NCI-H2196 treated with DMSO at 0.1 percent for 48 hours (cell line): ENCODE results near the gene ZNHIT3.

Experiments used
- DNase-seq: peaks from one replicate; lab custom pipeline; 2025; ENCODE audit not compliant: unreplicated experiment; lab: John Stamatoyannopoulos, UW

ZNHIT3 gene

DNA sequence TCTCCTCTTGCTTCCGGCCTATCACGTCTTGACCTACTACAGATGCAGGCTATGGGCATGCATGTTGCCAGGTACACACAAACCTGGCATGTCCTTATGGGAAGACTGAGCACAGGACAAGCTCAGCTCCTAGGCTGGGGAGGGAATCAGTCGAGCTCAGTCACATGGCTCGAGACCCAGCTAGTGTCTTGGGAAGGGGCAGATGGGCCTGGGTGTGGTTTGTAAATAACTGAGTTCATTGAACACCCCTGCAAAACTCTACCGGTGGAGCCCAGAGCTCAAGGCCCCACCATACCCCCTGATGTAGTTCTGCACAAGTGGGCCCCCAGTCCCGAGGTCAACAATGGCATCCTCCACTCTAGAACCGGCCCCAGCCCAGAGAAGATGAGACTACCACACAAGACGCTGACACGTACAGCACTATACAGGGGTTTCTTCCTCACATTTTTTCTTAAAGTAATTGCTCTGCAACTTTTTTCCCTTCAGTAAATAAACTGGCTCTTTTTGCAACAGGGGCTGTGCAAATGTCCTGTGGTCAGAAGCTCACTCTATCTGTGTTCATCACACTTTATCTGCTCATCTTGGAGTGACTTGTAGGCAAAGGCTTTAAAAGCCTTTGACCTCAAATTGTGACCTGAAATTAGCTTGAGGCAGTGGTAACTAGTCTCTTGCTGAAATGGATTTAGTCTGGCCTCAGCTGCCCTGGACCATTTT lies 22.9 kb downstream of the ZNHIT3 start:
- DNase-seq: no peak

DNA sequence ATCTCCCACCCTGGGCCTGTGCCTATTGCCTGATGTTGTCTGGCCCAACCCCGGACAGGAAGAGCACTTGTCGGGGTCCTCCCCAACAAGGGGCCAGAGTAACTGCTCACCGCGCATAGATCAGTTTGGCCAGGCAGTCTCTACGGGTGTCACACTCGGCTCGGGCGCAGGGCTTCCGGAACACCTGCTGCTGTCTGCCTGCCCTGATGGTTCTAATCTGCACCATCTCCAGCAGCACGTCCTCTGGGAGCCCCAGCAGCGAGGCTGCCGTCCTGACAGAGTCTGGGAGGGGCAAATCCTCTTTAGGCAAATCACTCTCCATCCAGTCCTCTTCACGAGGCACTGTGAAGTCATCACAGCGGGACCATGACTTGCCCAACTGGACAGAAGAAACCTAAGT lies 24.2 kb downstream of the ZNHIT3 start:
- no peak for DNase-seq

DNA sequence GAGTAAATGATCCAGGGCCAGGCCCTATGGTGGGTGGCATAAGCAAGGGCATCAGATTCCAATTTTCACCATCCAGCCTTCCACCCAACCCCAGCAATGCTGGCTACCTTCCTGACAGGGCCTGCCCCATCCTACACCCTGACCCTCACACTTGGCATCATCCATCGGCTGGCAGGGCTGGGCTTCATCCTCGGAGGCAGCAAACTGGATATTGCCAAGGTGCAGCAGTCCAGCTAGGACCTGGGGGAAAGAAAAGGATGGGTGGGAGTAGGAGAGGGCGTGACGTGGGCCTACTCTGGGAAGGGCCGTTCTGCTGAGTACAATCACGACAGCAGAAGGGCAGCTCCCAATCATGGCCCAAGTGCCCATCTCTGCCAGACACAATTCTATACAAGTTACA lies 24.7 kb downstream of the ZNHIT3 start:
- DNase-seq: no peak

DNA sequence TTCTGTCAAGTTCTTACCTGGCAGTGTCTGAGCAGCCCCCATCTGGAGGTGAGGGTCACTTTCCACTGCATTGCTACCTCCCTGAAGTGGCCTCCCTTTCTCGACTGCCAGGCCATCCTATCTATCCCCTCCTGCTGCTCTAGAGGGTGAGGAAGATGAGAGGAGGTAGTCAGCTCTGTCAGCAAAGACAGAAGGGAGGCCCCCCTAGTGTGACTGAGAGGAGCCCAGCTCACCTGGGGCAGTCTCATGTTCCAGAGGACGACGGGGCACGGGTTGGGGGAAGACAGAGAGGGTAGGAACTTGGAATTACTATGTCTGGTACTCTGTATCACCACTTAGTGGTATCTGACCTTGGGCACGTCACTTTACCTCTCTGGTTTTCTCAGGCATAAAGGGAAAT lies 26.2 kb downstream of the ZNHIT3 start:
- no peak for DNase-seq

DNA sequence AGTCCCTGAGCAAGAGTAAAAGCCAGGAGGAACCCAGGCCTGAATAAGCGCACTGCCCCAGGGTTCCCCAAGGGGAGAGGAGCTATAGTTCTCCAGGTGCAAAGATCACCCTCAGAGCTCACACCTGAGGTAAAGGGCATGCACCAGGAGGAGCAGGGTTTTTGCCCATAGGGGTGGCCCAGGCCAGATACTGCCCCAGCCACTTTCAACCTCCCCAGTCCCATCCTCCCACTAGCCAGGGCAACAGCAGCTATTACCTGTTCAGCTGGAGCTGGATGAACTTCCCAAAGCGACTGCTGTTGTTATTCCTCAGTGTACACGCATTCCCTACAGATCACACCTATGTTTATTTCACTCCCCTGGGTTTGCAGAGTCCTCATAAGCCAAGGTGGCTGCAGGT lies 28.4 kb downstream of the ZNHIT3 start:
- DNase-seq: no peak

DNA sequence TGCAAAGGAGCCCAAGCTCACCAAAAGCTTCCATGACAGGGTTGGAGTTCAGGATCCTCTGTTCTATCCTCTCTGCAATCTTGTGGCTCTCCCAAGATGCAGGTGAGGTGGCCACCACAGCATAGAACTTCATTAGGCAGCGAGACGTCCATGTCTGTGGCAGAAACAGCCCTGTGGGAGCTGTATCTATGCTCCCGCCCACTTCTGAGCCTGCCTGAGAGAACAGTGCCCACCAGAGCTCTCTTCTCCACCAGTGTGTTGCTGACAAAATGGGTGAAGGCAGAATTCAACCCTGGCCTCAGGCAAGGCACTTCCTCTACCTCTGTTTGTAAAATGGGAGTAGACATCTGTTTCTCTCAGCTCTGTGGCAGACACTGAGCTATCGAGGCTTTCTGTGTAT lies 29.4 kb downstream of the ZNHIT3 start:
- no peak for DNase-seq

DNA sequence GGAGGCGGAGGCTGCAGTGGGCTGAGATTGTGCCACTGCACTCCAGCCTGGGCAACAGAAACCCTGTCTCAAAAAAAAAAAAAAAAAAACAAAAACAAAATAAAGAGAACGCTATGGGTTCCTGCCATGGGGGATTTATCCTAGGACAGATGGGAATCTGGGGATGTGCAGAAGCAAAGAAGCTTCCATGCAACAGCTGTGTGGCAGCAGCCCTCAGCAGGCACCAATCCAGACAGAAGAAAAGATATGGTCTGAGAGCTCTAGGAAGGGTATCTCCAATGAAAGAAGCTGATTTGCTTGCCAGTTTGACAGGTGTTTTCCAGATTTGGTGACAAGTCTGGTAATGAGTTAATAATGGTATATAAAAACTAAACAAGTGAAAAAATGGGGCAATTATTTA lies 36.6 kb downstream of the ZNHIT3 start:
- no peak for DNase-seq

DNA sequence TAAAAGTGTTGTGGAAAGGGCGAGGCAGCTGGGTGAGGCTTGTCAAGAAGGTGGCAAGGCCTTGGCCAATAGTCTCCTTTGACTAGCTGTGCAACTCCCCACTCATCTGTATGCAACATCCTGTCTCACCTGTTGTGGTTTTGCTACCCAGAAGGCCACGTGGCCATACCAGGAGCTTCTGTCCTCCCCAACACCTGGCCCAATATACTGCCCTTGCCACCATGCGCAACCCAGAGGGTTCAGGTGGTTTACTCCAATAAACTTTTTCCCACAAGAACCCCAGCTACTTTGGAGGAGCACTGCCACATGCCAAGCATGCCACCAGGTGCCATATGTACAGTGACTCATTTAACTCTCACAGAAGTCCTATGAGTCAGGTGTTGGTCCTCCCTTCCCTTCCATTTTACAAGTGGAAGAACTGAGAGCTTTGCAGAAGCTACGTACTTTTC lies 38.0 kb downstream of the ZNHIT3 start:
- DNase-seq: no peak

DNA sequence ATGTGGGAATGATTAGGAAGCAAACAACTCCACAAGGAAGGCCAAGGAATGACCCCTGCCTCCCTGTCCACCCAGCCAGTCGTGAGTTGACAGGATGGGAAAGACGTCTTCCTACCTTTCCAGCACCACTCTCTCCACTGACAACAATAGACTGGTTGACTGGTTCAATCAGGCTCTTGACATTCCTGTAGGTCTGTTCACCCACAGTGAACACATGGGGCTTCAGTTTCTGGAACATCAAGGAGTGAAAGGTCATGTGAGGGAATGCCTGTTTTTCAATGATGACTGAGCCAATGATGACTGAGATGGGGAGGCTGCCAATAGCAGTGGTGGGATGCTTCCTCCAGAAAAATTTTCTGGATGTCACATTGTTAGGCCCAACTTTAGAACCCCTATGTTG lies 38.6 kb downstream of the ZNHIT3 start:
- no peak for DNase-seq

DNA sequence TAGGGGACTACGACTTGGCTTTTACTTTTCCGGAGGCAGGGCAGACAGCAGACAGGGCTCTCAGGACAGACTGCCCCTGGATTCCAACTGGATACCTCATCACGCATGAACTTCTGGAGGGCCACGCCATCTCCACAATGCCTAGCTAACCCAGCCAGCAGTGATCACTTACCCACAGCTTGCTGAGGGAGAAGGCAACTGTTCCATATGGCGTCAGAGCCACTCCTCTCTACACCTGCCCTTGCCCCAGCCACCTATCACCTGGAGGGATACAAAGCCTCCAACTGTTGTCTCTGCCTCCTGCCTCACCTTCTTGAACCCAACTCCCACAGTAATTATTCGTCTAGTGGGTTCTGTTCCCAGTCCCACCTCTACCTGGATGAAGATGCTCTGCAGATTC lies 39.4 kb downstream of the ZNHIT3 start:
- no peak for DNase-seq

DNA sequence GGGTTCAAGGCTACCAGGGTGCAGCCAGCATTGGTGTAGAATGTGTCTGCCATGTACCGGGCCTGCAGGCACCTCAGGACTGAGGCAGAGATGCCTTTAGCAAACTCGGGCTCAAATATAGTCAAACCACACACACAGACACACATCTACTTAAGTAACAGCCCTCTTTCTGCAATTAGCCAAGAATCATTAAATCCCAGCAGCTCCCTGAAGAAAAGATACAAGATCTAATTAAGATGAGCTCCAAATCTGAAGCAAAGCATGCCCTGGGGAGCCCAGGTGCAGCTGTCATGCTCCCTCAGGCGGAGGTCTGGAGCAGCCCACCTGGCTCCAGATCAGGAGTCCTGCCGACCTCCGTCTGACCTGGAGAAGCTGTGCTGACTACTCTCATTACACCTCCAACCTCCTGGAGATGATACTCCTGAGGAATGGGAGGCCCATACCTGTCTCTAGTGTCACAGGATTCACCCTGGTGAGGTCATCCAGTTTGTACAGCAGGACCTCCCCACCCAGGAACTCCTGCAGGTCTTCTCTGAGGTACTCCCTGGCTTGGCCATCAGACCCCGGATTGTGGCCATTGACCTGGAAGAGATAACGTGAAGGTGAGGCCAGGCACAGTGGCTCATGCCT lies 41.3 kb downstream of the ZNHIT3 start:
- DNase-seq: no peak

DNA sequence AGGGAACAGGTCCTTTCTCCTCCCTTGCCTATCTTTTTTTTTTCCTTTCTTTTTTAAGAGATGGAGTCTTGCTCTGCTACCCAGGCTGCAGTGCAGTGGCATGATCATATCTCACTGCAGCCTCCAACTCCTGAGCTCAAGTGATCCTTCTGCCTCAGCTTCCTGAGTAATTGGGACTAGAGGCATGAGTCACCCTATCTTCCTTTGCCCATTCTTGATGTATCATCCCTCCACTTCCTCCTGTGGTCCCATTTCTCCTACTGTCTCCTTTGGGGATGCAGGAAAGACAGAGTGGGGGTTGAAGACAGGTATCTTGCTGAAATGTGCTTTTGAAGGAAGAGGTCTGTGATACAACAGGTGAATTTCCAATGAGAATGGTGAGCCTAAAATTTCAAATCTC lies 42.6 kb downstream of the ZNHIT3 start:
- DNase-seq: no peak

DNA sequence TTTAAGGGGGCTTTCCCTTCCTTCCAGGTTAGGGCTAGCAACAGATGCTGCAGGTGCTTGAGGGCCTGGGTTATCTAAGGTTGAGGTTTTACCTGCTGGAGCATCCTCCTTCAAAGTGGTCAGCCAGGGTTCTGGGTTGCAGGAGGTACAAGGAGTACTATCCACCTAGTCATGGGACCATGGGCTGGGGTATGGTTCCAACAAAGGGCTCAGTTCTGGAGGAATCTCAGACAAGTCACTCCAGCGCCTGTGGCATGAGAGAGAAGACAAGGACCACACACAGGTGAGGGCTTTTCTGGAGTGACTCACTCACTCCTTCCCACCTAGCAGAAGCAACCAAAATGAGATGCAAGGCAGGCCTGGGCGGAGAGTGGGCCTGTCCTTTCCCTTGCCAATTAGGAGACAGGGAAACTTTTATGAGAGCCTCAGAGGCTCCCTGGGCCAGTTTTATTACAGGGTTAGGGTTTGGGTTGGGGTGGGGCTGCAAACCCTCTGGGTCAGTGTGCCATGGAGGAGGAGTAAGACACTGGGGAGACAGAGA lies 46.0 kb downstream of the ZNHIT3 start:
- DNase-seq: no peak

DNA sequence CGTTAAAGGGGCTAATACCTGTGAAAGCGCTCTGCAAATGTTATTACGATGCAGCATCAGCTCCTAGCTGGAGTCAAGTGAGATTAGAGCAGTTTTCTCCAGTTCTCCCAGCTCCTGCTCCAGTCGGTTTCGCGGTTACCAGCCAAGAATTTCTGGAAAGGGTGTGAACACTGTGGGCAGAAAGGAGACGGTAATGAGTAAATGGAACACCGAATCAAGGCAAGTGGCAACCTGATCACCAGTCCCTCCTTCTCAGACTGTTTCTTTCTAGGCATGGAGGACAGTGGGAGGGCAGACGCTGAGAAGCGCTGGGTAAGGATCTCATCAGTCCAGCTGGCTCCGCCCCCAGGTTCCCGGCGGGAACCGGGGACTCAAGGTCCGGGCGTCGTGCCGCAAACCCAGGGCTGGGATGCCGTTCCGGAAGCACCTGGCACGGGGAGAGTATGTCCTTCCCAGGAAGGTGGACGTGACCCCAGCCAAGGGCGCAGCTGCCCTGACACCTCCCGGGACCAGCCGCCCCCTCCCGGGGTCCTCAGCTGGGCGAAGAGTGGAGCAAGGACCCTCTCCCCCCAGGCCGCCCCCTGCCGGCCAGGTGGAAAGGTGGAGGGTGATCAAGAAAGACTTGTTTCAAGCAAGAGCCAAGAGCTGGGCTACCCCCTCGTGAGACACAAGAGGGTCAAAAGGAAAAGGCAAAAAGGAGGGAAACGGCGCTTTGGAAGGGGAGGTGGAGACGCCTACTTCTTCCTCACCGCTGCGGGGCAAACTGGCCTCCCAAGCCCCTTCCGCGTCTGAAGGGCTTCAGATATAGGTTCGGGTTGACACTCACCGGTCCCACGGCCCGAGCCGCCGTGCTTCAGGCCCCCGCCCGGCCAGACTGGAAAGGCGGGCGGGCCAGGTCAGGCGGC lies 47.7 kb downstream of the ZNHIT3 start:
- DNase-seq: peak; percentile 24

DNA sequence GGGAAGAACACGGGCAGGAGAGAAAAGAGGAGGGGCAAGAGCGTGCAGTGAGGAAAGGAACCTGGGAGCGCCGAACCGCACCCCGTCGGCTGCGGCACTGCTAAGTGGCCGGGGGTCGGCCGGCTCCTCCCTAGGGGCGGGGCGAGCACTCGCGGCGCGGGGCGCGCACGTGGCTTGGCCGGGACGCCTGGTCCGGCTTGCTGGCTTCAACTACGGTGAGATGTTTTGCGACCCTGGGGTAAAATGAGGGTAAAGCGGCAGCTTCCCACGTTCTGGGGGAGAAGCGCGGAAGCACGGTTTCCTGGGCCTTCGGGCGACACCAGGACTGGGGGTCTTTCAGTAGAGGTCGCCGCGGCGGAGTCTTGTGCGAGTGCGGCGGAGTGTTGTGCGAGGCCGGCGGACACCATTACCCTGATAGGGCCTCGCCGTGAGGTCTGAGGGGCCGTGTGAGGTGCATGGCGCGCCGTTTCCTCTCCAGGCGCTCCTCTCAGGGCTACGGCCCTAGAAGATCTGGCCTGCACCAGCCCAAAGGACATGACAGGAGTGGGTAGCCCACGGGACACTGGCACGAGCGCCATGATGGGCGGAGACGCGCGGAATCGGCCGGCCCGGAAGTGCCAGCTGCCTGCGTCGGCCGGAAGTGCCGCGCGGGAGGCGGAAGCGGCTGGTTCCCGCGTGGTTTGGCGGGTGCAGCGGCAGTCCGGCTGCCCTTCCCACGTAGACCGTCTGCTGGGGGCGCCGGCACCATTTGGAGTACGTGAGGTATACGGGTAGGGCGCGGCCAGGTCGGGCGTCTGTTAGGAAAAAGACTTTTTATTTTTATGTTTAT lies 48.6 kb downstream of the ZNHIT3 start, which contains the start of the genes MYO19 and PIGW:
Gene MYO19, minus strand, starts transcription at position 29 of the 829 bp plus-strand sequence. CDS start 2,330 bp downstream, outside the sequence.
Gene PIGW, plus strand, starts transcription at position 148 of the 829 bp plus-strand sequence. CDS start 2,115 bp downstream, outside the sequence.
- DNase-seq: peak; percentile 69

DNA sequence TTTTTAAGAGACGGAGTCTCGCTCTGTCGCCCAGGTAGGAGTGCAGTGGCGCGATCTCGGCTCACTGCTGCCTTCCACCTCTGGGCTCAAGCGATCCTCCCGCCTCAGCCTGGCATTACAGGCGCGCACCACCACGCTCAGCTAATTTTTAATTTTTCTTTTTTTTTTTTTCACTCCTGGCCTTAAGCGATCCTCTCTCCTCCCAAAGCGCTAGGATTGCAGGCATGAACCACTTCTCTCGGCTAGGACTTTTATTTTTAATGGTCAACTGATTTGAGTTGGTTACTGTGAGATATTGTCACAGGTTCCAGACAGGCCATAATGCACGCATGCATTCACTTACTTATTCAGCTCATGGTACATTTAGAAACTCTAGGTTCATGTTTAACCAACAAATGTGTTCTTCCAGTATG lies 49.2 kb downstream of the ZNHIT3 start:
- DNase-seq: no peak

DNA sequence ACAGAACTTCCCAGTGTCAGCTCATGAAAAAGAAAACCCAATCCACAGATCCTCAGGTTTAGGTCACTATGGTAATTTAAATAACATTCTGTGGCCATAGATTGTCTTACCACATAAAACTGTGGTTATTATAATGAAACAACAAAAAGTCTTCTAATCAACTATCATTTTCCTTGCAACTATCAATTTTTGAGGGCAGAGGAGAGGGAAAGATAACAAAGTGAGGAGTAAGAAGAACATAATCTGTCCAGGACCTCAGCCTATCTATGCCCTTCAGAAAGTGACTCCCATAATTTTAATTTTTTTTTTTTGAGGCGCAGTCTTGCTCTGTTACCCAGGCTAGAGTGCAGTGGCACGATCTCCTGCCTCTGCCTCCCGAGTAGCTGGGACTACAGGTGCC lies 54.2 kb downstream of the ZNHIT3 start:
- DNase-seq: no peak

DNA sequence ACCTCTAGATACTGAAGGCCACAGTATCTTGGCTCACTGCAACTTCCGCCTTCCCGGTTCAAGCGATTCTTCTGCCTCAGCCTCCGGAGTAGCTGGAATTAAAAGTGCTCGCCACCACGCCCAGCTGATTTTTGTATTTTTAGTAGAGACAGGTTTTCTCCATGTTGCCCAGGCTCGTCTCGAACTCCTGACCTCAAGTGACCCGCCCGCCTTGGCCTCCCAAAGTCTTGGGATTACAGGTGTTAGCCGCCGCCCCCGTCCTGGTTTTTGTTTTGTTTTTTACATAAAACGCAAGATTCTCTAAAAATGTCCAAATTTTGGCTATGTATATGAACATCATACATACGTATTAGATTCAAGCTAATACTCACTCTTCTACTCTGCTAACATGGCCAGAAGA lies 56.3 kb downstream of the ZNHIT3 start:
- DNase-seq: no peak

DNA sequence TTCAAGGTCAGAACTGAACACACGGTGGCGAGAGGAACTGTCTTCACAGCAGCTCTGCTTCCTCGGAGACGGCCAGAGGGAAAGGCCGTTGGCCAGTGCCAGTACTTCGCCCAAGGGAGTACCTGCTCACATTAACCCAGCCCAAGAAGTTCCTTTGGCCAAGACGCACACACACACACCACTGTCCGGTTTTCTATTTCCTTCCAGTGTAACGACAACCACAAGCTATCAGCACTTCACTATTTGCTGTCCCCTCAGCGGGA lies 57.5 kb downstream of the ZNHIT3 start:
- DNase-seq: no peak

DNA sequence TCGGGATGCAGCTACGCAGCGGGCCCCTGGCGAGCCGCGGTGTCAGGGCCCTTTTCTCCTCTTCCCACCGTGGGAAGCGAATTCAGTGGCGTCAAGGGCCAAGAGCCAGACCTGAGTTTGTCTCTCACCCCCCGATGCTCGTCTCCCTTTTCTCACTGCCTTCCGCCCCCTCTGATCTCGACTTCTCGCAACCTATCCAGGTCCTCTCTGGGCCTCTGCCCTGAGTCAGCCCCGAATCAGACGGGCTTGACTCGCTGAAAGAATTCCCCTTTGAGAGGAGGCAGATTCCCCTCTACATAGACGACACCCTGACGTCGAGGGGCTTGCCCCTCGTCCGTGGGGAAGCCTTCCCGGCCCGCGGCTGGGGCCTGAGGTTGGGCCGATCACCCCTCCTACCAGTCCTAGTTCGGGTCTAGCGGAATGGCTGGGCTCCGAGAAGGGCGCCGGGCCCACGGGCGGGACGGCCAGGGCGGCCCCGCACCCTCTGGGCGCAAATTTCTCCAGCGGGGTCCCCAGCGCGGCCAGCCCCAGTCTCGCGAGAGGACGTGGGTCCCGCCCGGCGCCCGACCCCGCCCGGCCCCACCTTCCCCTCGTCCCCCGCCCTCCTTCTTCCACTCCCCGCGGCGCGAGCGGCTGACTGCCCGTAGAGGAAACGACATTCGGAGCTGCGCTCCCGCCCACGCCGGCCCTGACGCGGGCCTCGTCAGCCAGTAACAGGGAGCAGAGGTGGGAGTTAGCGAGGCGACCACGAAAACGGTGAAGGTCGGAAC lies 58.0 kb downstream of the ZNHIT3 start, which contains the start of gene GGNBP2:
Gene GGNBP2, plus strand, starts transcription at position 613 of the 770 bp plus-strand sequence. CDS start 806 bp downstream, outside the sequence.
- peak; percentile 33 for DNase-seq
